Measurements from ENCODE around the gene NRP2.

- TF ChIP-seq CTCF (IDR thresholded peaks at IDR 0.05; ENCODE audit: low read depth, low read length, missing input control) (no peak), REST (IDR thresholded peaks at IDR 0.05) (no peak), TAF1 (conservative IDR thresholded peaks at IDR 0.05) (no peak), YY1 (IDR thresholded peaks at IDR 0.05) (no peak), RXRA (IDR thresholded peaks at IDR 0.05) (no peak), RAD21 (IDR thresholded peaks at IDR 0.05) (no peak), FOXA1 (IDR thresholded peaks at IDR 0.05) (no peak), SP1 (IDR thresholded peaks at IDR 0.05) (peak; percentile 18), MAX (IDR thresholded peaks at IDR 0.05) (no peak), NR2F2 (IDR thresholded peaks at IDR 0.05) (peak; percentile 90), GABPA (IDR thresholded peaks at IDR 0.05 in 1 of 2, conservative IDR thresholded peaks at IDR 0.05 in 1 of 2) (no peak), HNF4G (IDR thresholded peaks at IDR 0.05) (no peak), EGR1 (IDR thresholded peaks at IDR 0.05; ENCODE audit: low read depth in 2 of 2) (no peak), ATF3 (IDR thresholded peaks at IDR 0.05) (no peak)
Measured at GRCh38 chr2:205754924-205755321, 72.6 kb downstream of the NRP2 start.
